Gastroesophageal sphincter (tissue), 3 donors: Measurements from ENCODE around the gene ASB15.

Experiments
- CTCF ChIP-seq, 4 experiments: fragments of 200-600 bp in 2 of 4; fragments of 450-650 bp in 2 of 4; sonication (generic) in 1 of 4; IDR thresholded peaks; one replicate each; pipeline ENCODE4 v1.5.1; 2017 to 2019; ENCODE audit warnings: antibody characterized with exemption in 4 of 4, mild to moderate bottlenecking in 2 of 4, moderate library complexity in 2 of 4
- POLR2A ChIP-seq, 2 donors: fragments of 450-650 bp; IDR thresholded peaks; one replicate each; pipeline ENCODE4 v1.6.1; 2017; ENCODE audit warnings: antibody characterized with exemption in 2 of 2, mild to moderate bottlenecking in 2 of 2, moderate library complexity in 1 of 2

GRCh38 chr7:123675181-123675473, 73.5 kb downstream of the ASB15 start:
- TF ChIP-seq CTCF (IDR thresholded peaks at IDR 0.05): no peak
- no peak for TF ChIP-seq POLR2A (IDR thresholded peaks at IDR 0.05)
